CD4-positive, alpha-beta T cell treated with Interleukin-10 for 1 hour (primary cell): ENCODE results near the gene EHD4.

Experiments used
- DNase-seq: peaks from one replicate; pipeline ENCODE4 v3.0.0-alpha.2; 2020

The EHD4 gene

GRCh38 chr15:41972253-41973242, at the start of gene EHD4:
EHD4 (minus strand) TSS chr15:41972557; CDS start chr15:41972494, 63 bp downstream.
- DNase-seq: peak; percentile 96

- DNase-seq: no peak
Observed at GRCh38 chr15:42021593-42021992, 49.2 kb upstream of the EHD4 start.

GRCh38 chr15:42020713-42021273, 48.4 kb upstream of the EHD4 start, which contains the start of gene PLA2G4E:
PLA2G4E (minus strand) TSS chr15:42021042; CDS start chr15:42021030, 12 bp downstream.
- no peak for DNase-seq

- no peak for DNase-seq
Observed at GRCh38 chr15:42018306-42019224, 46.2 kb upstream of the EHD4 start.

GRCh38 chr15:42016971-42017370, 44.6 kb upstream of the EHD4 start:
- DNase-seq: no peak

- DNase-seq: no peak
Observed at GRCh38 chr15:42014406-42014805, 42.0 kb upstream of the EHD4 start.

GRCh38 chr15:42012928-42013482, 40.6 kb upstream of the EHD4 start:
- DNase-seq: no peak

GRCh38 chr15:42012241-42012640, 39.9 kb upstream of the EHD4 start:
- DNase-seq: no peak

DNA sequence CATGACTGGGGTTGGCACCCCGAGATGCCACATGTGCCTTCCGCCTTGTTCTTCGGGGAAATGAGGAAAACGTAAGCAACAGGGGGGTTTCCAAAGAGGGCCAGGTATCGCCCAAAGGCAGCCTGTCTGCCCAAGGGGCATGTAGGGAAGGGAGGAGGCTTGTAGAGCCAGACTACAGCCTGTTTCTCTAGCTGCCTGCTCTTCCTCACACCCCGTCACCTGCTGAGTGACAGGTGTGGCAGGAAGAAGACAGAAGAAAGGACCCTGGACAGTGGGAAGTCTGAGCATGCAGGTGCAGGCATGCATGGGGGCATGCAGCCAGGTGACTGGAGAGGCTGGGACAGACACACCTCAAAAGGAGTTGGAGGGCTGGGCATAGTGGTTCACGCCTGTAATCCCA, 38.7 kb upstream of the EHD4 start:
- no peak for DNase-seq

DNA sequence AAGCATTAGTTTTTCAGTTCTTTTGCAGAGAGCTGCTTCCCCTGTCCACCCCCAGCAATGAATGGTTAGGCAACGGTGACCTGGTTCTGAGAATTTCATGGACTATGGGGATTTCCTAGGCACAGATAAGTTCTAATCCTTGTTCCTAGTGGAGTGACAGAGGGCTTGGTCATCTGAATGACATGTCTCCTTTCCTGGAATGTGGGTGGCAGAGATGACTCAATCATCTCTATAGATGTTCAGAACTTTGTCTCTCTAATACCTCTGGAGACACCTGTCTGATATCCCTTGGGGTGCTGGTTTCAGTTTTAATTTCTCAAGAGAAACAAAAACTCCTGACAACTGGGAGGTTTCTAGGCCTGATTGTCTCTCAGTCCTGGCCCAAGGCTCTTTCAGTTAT, 38.1 kb upstream of the EHD4 start:
- DNase-seq: no peak

GRCh38 chr15:42009474-42009873, 37.1 kb upstream of the EHD4 start:
- DNase-seq: no peak

DNA sequence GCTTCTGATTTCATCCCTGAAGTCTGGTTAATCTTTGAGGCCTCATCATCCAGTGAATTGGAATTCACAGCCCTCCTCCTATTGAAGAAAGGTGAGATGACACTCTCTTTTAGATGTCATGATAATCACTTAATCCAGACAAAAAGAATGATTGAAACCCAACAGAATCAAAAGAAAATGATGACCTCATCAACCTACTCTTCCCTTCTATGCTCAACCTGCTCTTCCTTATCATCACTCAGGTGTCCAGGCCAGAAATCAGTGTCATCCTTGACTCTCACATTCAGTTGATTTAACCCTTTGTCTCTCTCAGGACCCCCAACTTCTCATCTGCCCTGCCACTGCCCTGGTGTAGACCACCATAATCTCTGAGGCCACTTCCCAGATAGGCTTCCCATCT, 36.7 kb upstream of the EHD4 start:
- no peak for DNase-seq

DNA sequence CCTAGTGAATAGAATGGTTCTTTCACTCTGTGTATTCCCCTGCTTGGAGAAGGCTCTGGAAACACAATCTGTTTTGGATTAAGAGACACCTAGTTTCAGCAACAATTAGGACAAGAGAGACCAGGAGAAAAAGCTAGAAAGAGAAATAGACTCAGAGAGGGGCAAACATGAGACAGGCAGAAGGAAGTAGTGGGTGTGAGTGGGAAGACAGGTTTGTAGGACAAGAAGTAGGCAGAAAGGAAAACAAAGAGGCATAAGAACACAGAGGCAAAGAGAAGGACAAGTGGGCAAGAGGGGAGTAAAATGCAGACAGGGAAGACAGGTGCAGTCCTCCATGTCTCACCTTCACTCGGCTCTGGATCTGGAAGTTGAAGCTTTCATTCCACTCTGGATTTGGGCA, 35.0 kb upstream of the EHD4 start:
- DNase-seq: no peak

- no peak for DNase-seq
Observed at GRCh38 chr15:42002333-42002732, 30.0 kb upstream of the EHD4 start.

DNA sequence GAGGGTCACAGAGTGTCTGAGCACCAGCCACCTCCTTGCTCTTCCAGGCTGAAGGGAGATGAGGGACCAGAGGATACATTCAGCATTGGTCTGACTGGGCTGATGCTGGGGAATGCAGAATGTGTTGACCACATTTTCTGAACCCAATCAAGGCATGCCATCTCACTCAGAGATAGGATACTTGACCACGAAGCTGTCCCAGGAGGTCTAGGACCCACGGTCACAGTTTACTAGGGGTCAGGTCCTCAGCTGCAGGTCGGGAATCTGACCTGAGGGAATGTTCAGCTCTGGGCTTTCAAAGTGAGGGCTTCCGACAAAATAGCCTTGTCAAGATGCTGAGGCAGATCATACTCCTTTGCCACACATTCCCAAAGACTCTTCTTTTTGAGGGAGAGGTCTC, 28.9 kb upstream of the EHD4 start:
- no peak for DNase-seq

GRCh38 chr15:41999290-42000285, 27.2 kb upstream of the EHD4 start:
- no peak for DNase-seq

- no peak for DNase-seq
Observed at GRCh38 chr15:41997845-41998244, 25.5 kb upstream of the EHD4 start.

DNA sequence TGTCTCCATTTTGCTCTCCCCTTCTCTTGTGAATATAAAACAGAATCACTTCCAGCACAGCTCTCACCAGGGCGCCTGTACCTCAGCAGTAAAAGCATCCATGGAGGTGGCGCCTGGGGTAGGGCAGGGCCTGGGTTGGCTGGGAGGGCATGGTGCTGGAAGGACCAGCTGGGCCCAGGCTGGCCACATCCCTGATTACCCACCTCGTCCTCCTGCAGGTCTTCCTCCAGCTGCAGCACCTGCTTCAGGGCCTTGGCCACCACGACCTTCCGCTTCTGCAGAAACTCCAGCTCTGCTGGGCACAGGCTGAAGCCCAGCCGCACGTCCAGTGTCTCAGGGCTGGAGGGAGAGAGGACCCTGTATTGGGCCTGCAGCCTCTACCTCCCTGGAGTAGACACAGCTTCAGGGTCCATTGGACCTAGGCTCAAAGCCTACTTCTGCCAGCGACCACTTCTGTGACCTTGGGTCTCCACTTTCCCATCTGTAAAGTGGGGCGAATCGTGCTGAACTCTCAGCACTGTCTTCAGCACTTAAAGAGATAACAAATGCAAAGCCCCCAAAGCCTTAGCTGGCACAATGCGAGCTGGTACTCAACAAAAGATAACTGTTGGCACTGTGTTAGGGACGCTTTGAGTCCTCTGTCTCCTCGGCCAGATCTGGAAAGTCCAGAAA, 24.7 kb upstream of the EHD4 start:
- no peak for DNase-seq

DNA sequence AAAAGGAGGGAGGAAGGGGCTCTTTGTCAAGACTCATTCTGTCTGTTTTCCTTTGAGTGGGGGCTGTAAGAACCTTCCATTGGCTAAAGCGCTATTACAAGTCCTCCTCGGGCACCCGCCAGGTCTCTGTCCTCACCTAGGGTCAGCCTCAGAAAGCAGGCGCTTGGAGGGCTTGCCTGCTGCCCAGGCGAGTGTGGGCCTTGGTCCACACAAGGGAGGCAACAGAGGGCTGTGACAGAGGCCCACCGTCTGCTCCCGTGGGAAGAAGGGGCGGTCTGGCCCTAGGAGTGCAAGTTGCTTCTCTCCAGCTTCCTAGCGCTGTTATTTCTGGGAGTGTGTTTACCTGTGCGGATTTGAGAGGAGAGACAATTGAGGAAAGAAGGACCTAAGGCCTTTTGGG, 24.0 kb upstream of the EHD4 start:
- DNase-seq: no peak

GRCh38 chr15:41995476-41995855, 23.1 kb upstream of the EHD4 start:
- no peak for DNase-seq
